ENCODE results near the gene ATRX.
"Not testable (repeated sequence)": the region's sequence is repeated elsewhere in the genome, so short reads cannot be mapped to it uniquely, and the experiment has no call there.

ATRX gene

DNA sequence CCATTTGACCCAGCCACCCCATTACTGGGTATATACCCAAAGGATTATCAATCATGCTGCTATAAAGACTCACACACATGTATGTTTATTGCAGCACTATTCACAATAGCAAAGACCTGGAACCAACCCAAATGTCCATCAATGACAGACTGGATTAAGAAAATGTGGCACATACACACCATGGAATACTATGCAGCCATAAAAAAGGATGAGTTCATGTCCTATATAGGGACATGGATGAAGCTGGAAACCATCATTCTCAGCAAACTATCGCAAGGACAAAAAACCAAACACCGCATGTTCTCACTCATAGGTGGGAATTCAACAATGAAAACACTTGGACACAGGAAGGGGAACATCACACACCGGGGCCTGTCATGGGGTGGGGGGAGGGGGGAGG is 59.9 kb downstream of the ATRX start:
- not testable (repeated sequence) for DNase-seq

DNA sequence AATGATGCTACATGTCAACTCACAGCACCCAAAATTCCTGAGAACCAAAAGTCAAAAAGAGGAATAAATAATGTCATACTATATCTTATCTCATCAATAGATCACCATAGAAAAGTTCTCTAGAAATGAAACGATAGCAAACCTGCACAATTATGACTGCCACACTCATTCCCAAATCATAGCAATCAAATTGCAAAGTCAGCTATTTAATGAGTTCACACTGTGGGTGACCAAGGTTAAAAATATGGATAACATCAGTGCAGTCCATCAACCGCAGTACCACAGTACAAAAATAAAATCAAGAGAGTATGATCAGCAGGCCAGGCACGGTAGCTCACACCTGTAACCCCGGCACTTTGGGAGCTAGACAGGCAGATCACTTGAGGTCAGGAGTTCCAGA is 62.3 kb downstream of the ATRX start:
- no peak for DNase-seq

DNA sequence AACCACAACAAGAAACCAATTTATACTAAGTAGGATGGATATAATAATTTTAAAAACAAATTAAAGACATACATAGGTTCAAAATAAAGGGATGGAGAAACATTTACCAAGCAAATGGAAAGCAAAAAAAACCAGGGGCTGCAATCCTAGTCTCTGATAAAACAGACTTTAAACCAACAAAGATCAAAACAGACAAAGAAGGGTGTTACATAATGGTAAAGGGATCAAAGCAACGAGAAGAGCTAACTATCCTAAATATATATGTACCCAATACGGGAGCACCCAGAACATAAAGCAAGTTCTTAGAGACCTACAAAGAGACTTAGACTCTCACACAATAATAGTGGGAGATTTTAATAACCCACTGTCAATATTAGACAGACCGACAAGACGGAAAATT is 66.6 kb downstream of the ATRX start:
- DNase-seq, result no peak

DNA sequence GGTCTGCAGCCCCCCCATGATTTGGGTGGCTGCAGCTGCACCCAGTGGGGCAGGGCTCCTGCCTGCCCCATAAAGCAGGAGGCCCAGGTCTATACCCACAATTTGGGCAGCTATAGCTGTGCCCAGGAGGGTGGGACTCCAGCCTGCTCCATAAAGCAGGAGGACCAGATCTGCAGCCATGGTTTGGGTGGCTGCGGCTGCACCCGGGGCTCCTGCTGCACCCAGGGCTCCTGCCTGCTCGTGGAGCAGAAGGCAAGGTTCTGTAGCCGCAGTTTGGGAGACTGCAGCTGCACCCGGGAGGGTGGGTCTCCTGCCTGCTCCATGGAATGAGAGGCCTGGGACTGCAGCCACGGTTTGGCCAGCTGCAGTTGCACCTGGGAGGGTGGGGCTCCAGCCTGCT is 81.1 kb downstream of the ATRX start:
- no peak for DNase-seq

DNA sequence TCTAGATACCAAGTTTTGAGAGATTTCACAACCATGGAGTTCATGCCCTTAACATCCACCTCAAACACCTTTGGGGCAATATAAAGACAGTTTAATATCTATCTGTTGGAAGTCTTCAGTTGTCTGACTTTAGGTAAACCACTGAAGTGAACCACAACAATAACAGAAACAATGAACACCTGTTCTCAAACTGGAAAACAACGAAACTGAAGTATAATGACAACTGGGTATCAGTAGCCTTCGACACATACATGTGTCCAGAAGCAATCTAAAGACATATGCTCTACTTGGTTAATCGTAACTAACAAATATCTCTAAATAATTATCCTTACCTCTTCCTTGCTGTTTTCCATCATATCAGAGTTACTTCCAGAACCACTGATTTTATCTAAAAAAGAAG is 87.8 kb downstream of the ATRX start:
- DNase-seq, result no peak

DNA sequence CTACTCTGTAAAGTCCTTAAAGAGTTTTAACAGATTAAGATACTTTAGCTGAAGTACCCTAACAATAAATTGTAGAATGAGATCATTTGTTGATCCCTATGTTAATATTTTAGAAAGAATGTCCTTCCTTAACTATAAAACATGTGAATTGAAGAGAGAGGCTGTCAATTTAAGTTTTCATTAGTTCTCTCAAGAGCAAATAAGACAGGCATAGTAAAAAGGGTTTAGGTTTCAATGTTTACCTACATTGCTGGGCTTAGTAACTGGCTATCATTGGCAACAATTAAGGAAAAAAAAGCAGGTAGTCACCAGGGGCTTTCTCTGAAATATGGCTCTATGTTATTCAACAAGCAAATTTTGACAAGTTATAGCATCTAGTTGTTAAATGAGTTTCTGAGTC is 91.5 kb downstream of the ATRX start:
- DNase-seq, result peak; percentile 54

DNA sequence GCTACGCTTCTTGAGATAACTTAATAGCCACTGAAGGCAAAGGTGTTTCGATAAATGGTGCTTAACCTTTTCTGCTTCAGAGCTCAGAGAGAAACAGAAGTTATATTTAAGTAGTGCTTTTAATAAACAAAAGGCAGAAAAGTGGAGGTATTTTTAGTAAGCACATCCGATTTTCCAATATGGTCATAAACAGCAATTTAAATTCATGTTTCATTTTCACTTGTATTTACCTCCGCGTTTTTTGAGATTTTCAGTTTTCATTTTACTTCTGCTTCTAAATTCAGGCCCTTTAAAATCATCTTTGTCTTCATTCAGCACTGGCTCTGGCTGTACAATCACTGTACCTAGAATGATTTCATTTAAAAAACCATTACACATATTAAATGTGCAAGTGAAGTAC is 92.4 kb downstream of the ATRX start:
- no peak for DNase-seq

DNA sequence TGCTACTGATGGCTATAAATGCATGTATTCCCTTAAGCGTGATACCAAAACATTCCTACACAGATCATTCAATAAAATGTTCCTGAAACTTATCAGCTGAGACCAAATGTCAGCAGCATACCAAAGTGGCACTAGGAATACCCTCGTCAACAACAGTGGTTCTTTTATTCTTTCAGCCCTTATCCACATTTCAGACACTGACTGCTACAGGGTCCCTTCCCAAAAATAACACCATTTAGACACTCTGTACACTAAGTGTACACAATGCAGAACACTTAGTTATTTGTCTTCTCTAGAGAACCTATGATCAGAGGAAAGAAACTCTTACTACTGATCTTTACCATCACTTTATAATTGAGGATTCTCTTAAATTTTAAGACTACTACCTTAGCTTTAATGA is 94.1 kb downstream of the ATRX start:
- no peak for DNase-seq

DNA sequence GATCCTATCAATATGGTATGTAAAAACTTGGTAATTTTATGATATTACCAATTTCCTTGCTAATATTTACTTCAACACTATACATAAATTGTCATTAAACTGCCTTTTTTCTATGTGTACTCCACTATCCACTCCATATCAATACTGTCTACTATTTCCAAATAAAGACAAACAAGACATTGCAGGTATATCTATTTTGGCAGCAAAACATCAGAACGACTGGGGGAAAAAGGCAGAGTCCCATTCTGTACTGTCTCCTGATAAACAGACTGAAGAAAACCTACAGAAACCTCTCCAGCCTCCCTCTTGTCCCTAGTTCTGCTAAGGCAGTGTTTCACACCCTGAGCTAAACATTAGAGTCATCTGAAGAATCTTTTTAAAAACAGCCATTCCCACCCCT is 96.6 kb downstream of the ATRX start:
- no peak for DNase-seq

DNA sequence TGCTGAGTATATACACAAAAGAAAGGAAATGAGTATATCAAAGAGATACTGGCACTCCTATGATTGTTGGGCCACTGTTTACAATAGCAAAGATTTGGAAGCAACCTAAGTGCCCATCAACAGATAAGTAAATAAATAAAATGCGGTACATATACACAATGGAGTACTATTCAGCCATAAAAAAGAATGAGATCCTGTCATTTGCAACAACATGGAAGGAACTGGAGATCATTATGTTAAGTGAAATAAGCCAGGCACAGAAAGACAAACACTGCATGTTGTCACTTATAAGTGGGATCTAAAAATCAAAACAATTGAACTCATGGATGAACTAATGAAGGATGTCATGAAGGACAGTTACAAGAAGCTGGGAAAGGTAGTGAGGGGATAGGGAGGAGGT is 100.3 kb downstream of the ATRX start:
- DNase-seq, result not testable (repeated sequence)

DNA sequence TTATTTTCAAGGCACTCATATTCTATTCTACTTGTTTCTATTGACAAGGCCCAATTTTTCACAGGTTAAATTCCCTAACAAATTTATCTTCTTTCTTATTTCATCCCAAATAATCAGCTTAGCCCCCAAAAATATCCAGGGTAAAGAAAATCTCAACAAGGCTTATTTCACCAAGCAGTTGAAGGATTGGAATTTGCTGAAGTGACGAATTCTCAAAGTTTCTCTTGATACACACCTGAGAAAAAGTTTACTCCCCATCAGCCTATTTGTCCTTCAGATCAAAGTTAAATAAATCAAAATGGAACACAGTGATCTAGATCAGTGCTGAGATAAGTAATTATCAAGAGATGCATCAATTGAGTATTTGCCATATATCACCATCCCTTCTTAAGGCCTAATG is 106.9 kb downstream of the ATRX start:
- no peak for DNase-seq

DNA sequence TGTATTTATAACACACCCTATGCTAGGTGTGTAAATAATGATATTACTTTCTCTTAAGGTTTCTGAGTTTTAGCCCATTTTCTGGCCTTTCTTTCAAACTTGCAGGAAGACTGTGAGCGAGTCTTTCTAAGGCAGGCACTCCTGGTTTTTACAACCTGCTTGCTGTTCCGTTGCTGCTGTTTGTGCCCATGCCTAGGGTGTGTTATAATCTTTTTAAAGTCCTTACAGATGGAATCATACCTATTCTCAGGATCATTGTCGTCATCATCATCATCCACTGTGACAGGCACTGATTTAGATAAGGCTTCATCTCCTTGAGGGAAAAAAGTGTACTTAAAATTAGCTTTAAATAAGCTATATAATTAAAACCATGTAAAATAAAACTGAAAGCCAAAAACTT is 110.0 kb downstream of the ATRX start:
- no peak for DNase-seq

DNA sequence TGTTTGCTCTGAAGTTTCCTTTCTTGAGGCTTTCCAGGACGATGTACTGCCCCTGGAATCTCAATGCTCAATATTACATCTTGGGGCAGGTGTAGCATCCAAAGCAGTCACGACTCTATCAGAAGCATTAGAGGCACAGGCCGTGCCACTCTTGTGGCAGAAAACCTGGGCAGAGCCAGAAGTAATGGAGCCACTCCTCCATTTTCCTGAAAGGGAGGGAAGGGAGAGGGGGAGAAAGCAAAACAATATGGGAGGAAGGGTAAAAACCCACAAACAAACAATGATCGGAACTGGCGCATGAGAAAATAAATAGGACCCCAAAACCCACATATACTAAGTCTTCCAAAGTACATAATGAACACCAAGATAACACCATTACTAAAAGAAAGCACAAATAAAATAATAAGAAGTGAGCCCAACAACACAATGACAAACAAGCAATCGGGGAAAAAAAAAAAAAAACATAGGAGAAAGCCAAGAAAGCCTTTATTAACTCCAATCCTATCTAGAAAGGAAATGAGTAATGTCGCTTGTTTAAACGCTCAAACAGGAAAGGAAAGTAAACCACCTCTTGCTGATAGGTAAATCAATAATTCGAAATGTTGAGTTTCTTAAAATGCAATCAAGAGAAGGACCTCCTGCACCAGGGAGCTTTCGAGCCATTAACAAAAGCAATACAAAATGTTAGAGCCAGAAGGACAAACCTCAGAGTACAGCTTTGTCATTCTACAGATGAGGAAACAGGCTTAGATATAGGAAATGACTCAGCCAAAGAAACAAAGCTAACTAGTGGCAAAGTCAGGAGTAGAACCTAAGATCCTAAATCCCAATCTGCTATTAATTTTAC is 117.4 kb downstream of the ATRX start:
- DNase-seq, result no peak

DNA sequence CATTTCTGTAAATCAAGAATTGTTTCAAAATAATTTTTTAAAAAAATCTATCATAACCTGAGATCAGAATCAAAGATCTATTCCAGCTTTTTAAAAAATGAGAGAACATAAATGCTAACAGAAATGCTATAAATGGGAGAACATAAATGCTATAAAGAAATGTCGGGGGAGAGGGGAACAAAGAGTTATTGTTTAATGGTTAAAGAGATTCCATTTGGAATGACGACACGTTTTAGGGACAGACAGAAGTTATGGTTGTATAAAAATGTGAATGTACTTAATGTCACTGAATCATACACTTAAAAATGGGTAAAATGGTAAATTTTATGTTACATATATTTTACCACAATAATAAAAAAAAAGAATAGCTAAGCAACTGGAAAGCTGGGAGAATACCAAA is 127.1 kb downstream of the ATRX start:
- DNase-seq, result no peak

DNA sequence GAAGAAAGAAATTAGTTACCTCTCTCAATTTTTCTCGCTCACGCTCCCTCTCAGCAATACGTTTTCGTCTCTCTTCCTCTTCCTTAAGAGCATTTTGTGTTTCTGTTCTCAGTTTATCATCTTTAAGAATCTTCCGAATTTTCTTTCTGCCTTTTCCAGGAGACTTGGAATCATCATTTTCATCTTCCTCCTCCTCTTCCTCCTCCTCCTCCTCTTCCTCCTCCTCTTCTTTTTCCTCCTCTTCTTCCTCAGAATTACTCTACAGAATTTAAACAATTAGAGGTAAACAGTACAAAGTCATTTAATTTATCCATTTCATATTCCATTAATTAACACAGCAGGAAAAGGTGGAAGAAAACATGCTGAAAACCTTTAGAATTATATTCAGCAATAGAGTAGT is 133.9 kb downstream of the ATRX start:
- DNase-seq, result no peak

DNA sequence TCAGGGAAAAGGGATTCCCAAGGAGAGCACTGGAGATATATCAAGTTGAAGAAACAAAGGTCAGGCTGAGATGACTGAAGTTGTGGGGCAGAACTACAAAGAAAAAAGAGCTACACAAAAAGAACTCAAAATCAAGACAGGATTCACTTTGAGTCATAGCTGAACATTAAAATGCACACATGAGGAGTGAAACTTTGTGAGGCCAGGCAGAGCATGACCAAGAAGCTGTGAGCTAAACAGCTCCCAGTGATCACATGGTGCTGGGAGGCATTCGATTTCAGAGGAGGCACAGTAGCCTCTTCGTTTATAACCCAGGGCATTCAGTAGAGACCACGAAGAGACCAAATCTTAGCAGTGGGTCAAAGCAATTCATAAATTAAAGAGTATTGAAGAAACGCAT is 145.3 kb downstream of the ATRX start:
- DNase-seq, result no peak

DNA sequence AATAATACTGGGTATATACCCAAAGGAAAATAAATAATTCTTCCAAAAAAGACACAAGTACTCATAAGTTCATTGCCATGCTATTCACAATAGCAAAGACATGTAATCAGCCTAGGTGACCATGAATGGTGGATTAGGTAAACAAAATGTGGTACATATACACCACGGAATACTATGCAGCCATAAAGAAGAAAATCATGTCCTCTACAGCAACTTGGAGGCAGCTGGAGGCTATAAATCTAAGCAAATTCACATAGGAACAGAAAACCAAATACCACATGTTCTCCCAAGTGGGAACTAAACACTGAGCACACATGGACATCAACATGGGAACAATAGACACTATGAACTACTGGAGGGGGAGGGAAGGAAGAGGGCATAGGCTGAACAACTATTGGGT is 146.2 kb downstream of the ATRX start:
- DNase-seq, result no peak

DNA sequence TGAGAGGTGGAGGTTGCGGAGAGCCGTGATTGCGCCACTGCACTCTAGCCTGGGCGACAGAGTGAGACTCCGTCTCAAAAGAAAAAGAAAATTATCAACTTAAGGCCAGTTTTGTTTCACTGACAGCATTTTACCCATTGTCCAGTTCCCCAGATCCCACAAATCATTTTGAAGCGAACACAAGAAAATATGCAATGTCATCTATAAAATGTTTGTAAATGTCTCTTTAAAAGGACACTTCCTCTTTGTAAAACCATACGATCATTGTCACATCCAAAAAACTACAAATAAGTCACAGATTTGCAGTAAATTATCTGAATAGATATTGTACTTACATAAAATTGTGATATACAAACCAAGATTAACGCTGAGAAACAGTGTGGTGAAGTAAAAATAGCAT is 147.6 kb downstream of the ATRX start:
- no peak for DNase-seq

DNA sequence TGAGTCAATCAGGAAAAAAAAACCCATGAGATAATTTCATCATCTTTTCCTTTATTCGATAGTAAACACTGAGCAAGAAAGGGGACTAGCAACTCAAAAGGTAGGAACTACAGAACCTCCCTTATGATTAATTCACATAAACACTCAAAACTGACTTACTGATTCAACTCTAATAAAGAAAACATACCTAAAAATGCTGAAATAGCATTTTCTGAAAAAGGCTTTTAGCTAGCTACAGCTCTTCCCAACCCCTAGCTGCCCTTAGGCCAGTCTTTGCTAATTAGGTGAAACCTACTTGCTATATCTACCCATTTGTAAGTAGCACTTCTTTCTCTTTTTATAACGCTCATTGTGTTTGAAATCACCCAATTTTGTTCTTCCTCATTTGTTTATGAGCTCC is 150.6 kb downstream of the ATRX start:
- DNase-seq, result no peak

DNA sequence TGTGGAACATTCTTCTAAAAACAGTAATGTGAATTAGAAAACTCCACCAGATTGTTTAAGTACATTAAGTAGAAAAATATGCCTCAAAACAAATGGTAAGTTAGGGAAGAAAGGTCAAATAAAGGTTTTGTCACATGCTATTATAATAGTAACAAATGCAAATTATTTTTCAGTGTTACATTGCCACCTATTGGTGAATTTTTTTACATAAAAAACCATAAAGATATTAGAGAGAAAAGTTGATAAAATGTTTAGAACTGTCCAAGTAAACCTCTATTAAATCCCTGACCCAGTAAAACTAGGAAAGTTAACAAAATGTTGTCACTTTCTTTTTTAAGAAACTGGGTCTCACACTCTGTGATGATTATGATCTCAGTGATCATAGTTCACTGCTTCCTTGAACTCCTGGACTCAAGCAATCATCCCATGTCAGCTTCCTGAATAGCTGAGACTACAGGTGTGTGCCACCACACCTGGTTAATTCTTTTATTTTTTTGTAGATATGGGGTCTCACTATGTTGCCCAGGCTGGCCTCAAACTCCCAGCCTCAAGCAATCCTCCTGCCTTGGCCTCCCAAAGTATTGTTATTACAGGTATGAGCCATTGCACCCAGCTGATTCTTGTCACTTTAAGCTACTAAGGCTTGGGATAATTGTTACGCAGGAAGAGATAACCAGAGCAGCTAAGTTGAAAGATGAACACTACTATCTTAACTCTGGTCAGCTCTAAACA is 157.6 kb downstream of the ATRX start:
- peak; percentile 0 for DNase-seq

DNA sequence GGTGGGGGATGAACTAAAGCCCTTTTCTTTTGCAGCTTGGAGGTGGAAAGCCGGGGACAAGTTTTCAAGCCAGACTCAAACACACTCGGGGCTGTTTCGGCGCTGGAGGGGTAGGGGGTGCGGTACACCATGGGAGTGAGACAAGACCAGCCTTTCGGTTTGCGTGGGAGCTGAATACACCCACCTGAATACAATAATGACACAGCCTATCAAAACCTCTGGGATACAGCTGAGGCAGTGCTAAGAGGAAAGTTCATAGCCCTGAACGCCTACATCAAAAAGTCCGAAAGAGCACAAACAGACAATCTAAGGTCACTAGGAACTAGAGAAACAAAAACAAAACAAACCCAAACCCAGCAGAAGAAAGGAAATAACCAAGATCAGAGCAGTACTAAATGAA is 163.3 kb downstream of the ATRX start:
- DNase-seq, result no peak

DNA sequence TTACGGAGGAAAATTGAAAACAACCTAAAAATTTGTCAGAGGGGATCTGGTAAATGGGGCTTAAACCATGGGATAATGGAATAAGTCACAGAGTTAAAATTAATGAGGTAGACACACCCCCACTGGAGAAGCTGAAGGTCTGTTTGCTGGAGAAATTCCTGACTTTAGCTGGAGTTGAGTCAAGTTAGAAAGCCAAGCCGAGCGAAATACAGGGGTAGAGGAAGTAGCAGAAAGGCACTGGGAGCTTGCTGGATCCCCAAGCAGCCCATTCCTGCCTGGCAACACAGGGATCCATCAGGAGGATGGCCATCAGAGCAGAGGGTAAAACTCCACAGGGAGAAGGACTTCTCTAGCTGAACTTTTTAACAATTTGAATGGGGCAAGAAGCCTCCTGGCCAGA is 163.8 kb downstream of the ATRX start:
- no peak for DNase-seq

DNA sequence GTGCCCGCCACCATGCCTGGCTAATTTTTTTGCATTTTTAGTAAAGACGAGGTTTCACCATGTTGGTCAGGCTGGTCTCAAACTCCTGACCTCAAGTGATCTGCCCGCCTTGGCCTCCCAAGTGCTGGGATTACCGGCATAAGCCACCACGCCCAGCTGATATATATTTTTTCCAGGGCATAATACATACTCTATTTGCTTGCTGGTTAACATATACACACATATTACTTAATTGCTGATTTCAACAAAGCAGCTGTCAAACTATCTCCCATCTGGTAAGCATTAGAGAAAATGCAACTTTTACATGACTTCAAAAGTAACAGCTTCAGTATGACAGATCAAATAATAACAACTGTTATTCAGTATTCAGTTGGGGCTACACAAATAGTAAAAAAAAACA is 164.6 kb downstream of the ATRX start:
- not testable (repeated sequence) for DNase-seq

DNA sequence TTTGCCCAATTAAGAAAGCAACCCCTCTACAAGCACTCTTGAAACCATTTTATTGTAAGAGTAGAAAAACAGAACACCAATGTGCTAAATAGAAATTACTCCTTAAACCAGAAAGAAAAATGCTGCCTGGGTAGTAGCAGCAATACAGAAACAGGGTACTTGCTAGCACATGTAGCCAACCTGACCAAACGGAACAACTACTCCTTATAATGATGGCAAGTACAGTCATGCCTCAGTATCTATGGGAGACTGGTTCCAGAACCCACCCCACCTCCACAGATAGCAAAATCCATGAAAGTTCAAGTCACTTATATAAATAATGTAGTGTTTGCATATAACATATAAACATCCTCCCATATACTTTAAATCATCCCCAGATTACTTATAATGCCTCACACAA is 168.8 kb downstream of the ATRX start:
- DNase-seq, result peak; percentile 1
